Epidermal melanocyte (primary cell): Measurements from ENCODE around the gene REG1A.

Experiments
- DNase-seq: peaks from one replicate; pipeline ENCODE4 v3.0.0; 2011; ENCODE audit warnings: low spot score; ENCODE audit not compliant: insufficient read length

The REG1A gene

GRCh38 chr2:79120194-79120713 is at the start of gene REG1A:
Gene REG1A, plus strand, starts transcription at chr2:79120488. Its CDS starts 374 bp downstream, at chr2:79120862.
- DNase-seq: no peak

- no peak for DNase-seq
Measured at GRCh38 chr2:79071078-79071477, 49.2 kb upstream of the REG1A start.

- no peak for DNase-seq
Measured at GRCh38 chr2:79082987-79083386, 37.3 kb upstream of the REG1A start.

- no peak for DNase-seq
Measured at GRCh38 chr2:79083597-79084251, 36.6 kb upstream of the REG1A start.

- DNase-seq: no peak
Measured at GRCh38 chr2:79084495-79085135, 35.7 kb upstream of the REG1A start.

GRCh38 chr2:79085382-79085781 is 34.9 kb upstream of the REG1A start:
- DNase-seq: no peak

- no peak for DNase-seq
Measured at GRCh38 chr2:79086255-79086654, 34.0 kb upstream of the REG1A start.

GRCh38 chr2:79087785-79088364 is 32.4 kb upstream of the REG1A start, which contains the start of gene REG1B:
Gene REG1B, minus strand, starts transcription at chr2:79087993. Its CDS starts 381 bp downstream, at chr2:79087612.
- no peak for DNase-seq

- no peak for DNase-seq
Measured at GRCh38 chr2:79090693-79091092, 29.6 kb upstream of the REG1A start.

- DNase-seq: no peak
Measured at GRCh38 chr2:79097843-79098242, 22.4 kb upstream of the REG1A start.

GRCh38 chr2:79099140-79099686 is 21.1 kb upstream of the REG1A start:
- DNase-seq: no peak

- no peak for DNase-seq
Measured at GRCh38 chr2:79100285-79100684, 20.0 kb upstream of the REG1A start.

GRCh38 chr2:79101024-79101423 is 19.3 kb upstream of the REG1A start:
- no peak for DNase-seq

GRCh38 chr2:79103214-79103613 is 17.1 kb upstream of the REG1A start:
- DNase-seq: no peak

- no peak for DNase-seq
Measured at GRCh38 chr2:79105259-79105658, 15.0 kb upstream of the REG1A start.

GRCh38 chr2:79112269-79112668 is 8.0 kb upstream of the REG1A start:
- DNase-seq: no peak

GRCh38 chr2:79114797-79115494 is 5.3 kb upstream of the REG1A start:
- DNase-seq: no peak

GRCh38 chr2:79116997-79117928 is 3.0 kb upstream of the REG1A start:
- DNase-seq: no peak

- DNase-seq: no peak
Measured at GRCh38 chr2:79122676-79123075, 2.4 kb downstream of the REG1A start.

GRCh38 chr2:79124907-79125720 is 4.8 kb downstream of the REG1A start:
- DNase-seq: no peak
